T-helper 2 cell treated with Interferon-gamma antibody and Interleukin-4, amounts not matched to agents 5 μg/mL and 100 μg/mL, for 36 hours (primary cell): ENCODE results near the gene SERTAD2.

Experiments used
- DNase-seq: peaks from one replicate; pipeline ENCODE4 v3.0.0; 2021; ENCODE audit warnings: low spot score
- H3K27ac Mint-ChIP-seq: one replicate; pipeline ENCODE4 v1.8.0; 2021; ENCODE audit warnings: mild to moderate bottlenecking, mixed read lengths
- H3K27me3 Mint-ChIP-seq: one replicate; pipeline ENCODE4 v1.8.0; 2021; ENCODE audit warnings: low read depth, mixed read lengths
- H3K36me3 Mint-ChIP-seq: one replicate; pipeline ENCODE4 v1.8.0; 2021; ENCODE audit warnings: low read depth, mixed read lengths
- H3K4me1 Mint-ChIP-seq: one replicate; pipeline ENCODE4 v1.8.0; 2021; ENCODE audit warnings: low read depth, mixed read lengths
- H3K4me3 Mint-ChIP-seq: one replicate; pipeline ENCODE4 v1.8.0; 2022; ENCODE audit warnings: mild to moderate bottlenecking, moderate library complexity, mixed read lengths
- H3K9me3 Mint-ChIP-seq: one replicate; pipeline ENCODE4 v1.8.0; 2021; ENCODE audit warnings: mixed read lengths

SERTAD2 gene

GRCh38 chr2:64635976-64636911 is 17.5 kb downstream of the SERTAD2 start:
- Mint-ChIP-seq H3K4me3 (peak overlapping the region; percentile 69), H3K27ac (peak overlapping the region; percentile 79), H3K9me3 (no peaks in the 10 kb centered on the region), H3K4me1 (peaks cover 52% of the 10 kb centered on the region), H3K36me3 (peaks cover 36% of the 10 kb centered on the region), H3K27me3 (no peaks in the 10 kb centered on the region)
- no peak for DNase-seq

GRCh38 chr2:64634345-64635267 is 19.1 kb downstream of the SERTAD2 start:
- H3K4me3 Mint-ChIP-seq: no peak overlapping the region
- H3K4me1 Mint-ChIP-seq: peaks cover 36% of the 10 kb centered on the region
- H3K9me3 Mint-ChIP-seq: no peaks in the 10 kb centered on the region
- no peak for DNase-seq
- no peak overlapping the region for H3K27ac Mint-ChIP-seq
- no peaks in the 10 kb centered on the region for H3K27me3 Mint-ChIP-seq
- H3K36me3 Mint-ChIP-seq: peaks cover 41% of the 10 kb centered on the region

- H3K36me3 Mint-ChIP-seq: peaks cover 36% of the 10 kb centered on the region
- H3K27me3 Mint-ChIP-seq: no peaks in the 10 kb centered on the region
- H3K27ac Mint-ChIP-seq: no peak overlapping the region
- no peak overlapping the region for H3K4me3 Mint-ChIP-seq
- peaks cover 24% of the 10 kb centered on the region for H3K4me1 Mint-ChIP-seq
- no peak for DNase-seq
- no peaks in the 10 kb centered on the region for H3K9me3 Mint-ChIP-seq
Observed at GRCh38 chr2:64632835-64633819, 20.6 kb downstream of the SERTAD2 start.

GRCh38 chr2:64631771-64632170 is 21.9 kb downstream of the SERTAD2 start:
- H3K27ac Mint-ChIP-seq: no peak overlapping the region
- H3K4me3 Mint-ChIP-seq: no peak overlapping the region
- DNase-seq: no peak
- H3K4me1 Mint-ChIP-seq: peaks cover 10% of the 10 kb centered on the region
- H3K9me3 Mint-ChIP-seq: no peaks in the 10 kb centered on the region
- peaks cover 31% of the 10 kb centered on the region for H3K36me3 Mint-ChIP-seq
- H3K27me3 Mint-ChIP-seq: no peaks in the 10 kb centered on the region

DNA sequence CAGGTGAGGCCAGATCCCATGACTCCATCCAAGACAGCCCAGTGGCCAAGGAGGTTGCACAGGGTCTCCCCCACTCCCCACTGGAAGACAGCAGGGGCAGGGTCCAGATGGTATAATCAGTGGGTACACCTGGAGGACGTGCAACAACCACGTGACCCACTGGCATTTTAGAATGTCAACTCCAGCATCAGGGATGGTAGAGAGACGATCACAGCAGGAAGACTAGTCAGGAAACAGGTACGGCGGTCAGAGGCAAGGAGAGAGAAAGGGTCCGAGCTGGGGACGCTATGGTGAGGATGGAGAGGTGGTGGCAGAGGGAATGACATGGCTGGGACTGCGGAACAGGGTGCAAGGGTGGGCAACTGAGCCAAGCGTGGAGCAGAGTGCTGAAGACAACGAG is 23.0 kb downstream of the SERTAD2 start:
- H3K27ac Mint-ChIP-seq: no peak overlapping the region
- H3K4me3 Mint-ChIP-seq: no peak overlapping the region
- no peak for DNase-seq

GRCh38 chr2:64629875-64630274 is 23.8 kb downstream of the SERTAD2 start:
- peaks cover 20% of the 10 kb centered on the region for H3K36me3 Mint-ChIP-seq
- DNase-seq: no peak
- no peaks in the 10 kb centered on the region for H3K27me3 Mint-ChIP-seq
- no peaks in the 10 kb centered on the region for H3K9me3 Mint-ChIP-seq
- H3K27ac Mint-ChIP-seq: no peak overlapping the region
- H3K4me3 Mint-ChIP-seq: no peak overlapping the region
- H3K4me1 Mint-ChIP-seq: no peaks in the 10 kb centered on the region

More for the DNA sequence above, 23.0 kb downstream of the SERTAD2 start:
- peaks cover 24% of the 10 kb centered on the region for H3K36me3 Mint-ChIP-seq
- H3K9me3 Mint-ChIP-seq: no peaks in the 10 kb centered on the region
- H3K27me3 Mint-ChIP-seq: no peaks in the 10 kb centered on the region
- peaks cover 4% of the 10 kb centered on the region for H3K4me1 Mint-ChIP-seq

DNA sequence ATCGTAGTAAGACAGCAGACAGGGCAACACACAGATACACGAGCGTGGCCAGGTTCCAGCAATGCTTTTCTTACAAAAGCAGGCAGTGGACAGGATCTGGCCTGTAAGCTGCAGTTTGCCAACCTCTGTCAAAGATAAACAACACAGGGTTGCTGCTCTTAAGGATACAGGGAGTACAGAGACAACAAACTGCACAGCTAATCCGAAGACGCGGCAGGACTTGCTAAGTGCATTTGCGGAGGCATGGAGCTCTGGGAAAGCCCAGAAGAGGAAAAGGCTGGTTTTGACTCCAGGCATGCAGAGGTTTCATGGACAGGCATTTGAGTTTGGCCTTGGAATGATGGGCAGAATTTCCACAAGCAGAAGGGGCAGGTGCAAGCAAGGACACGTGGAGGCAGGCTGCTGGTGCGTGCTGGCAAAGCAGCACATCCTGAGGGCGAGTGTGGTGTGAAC is 24.4 kb downstream of the SERTAD2 start:
- H3K36me3 Mint-ChIP-seq: peaks cover 16% of the 10 kb centered on the region
- H3K4me1 Mint-ChIP-seq: no peaks in the 10 kb centered on the region

GRCh38 chr2:64627860-64628841 is 25.6 kb downstream of the SERTAD2 start:
- peaks cover 10% of the 10 kb centered on the region for H3K36me3 Mint-ChIP-seq
- H3K9me3 Mint-ChIP-seq: no peaks in the 10 kb centered on the region
- H3K27ac Mint-ChIP-seq: no peak overlapping the region
- H3K27me3 Mint-ChIP-seq: no peaks in the 10 kb centered on the region
- H3K4me1 Mint-ChIP-seq: no peaks in the 10 kb centered on the region
- DNase-seq: no peak
- no peak overlapping the region for H3K4me3 Mint-ChIP-seq

More for the DNA sequence above, 24.4 kb downstream of the SERTAD2 start:
- Mint-ChIP-seq H3K4me3 (no peak overlapping the region), H3K27me3 (no peaks in the 10 kb centered on the region), H3K27ac (no peak overlapping the region), H3K9me3 (no peaks in the 10 kb centered on the region)
- no peak for DNase-seq

- no peak for DNase-seq
- Mint-ChIP-seq H3K4me3 (no peak overlapping the region), H3K36me3 (peaks cover 8% of the 10 kb centered on the region), H3K4me1 (no peaks in the 10 kb centered on the region), H3K27me3 (no peaks in the 10 kb centered on the region), H3K27ac (no peak overlapping the region), H3K9me3 (no peaks in the 10 kb centered on the region)
Observed at GRCh38 chr2:64626963-64627760, 26.6 kb downstream of the SERTAD2 start.

DNA sequence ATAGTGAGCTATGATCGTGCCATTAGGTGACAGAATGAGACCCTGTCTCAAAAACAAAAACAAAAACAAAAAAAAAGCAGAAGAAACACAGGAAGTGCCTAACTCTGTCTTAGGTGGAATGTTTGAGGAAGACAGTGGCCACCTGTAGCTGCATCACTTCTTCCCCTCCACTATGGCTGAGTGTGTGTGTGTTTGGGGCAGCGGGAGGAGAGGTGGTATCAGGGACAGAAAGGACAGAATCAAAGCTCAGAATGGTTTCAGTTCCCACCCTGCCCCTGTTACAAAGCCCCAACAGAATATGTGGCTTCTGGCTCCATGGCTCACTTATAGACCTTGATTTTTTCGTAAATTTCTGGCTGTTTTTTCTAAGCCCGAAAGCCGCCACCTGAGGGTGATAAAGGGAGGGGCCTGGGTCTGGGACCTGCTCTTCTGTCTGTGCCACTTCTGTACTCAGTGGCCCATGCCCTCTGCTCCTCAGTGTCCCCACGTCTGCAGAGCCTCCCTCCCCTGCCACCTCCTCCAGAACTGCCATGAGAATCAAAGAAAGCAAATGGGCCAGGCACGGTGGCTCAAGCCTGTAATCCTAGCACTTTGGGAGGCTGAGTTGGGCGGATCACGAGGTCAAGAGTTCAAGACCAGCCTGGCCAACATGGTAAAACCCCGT is 27.4 kb downstream of the SERTAD2 start:
- H3K27me3 Mint-ChIP-seq: no peaks in the 10 kb centered on the region
- no peaks in the 10 kb centered on the region for H3K9me3 Mint-ChIP-seq
- DNase-seq: no peak
- peaks cover 5% of the 10 kb centered on the region for H3K36me3 Mint-ChIP-seq
- H3K4me1 Mint-ChIP-seq: no peaks in the 10 kb centered on the region
- H3K27ac Mint-ChIP-seq: no peak overlapping the region
- H3K4me3 Mint-ChIP-seq: no peak overlapping the region

GRCh38 chr2:64625299-64626145 is 28.2 kb downstream of the SERTAD2 start:
- no peak for DNase-seq
- H3K9me3 Mint-ChIP-seq: no peaks in the 10 kb centered on the region
- peak overlapping the region; percentile 46 for H3K27ac Mint-ChIP-seq
- H3K4me3 Mint-ChIP-seq: no peak overlapping the region
- H3K36me3 Mint-ChIP-seq: no peaks in the 10 kb centered on the region
- peaks cover 5% of the 10 kb centered on the region for H3K27me3 Mint-ChIP-seq
- H3K4me1 Mint-ChIP-seq: no peaks in the 10 kb centered on the region
